ENCODE results near the gene DCAF8L1. TPM values are rescaled to one million over a fixed set of nuclear protein-coding genes. Genes with fewer than 3 reads are reported as not detected.

Gene DCAF8L1
- total RNA-seq = not detected in 2 replicates

GRCh38 chrX:27981349-27981748 is at the start of gene DCAF8L1:
Gene DCAF8L1 (minus strand): TSS chrX:27981449. CDS start chrX:27981334, 115 bp downstream.

Other genes with a start within 250 kb of the DCAF8L1 start
- not detected in 2 replicates for gene MAGEB10, start 173.5 kb downstream of the DCAF8L1 start, total RNA-seq